Left hindlimb (tissue), 1 donor: Measurements from ENCODE around the gene RRM2.
"Not testable (repeated sequence)": the region's sequence is repeated elsewhere in the genome, so short reads cannot be mapped to it uniquely, and the experiment has no call there.

Experiments used
- DNase-seq: peaks from one replicate; pipeline ENCODE4 v3.0.0-alpha.2; 2018

The RRM2 gene

DNA sequence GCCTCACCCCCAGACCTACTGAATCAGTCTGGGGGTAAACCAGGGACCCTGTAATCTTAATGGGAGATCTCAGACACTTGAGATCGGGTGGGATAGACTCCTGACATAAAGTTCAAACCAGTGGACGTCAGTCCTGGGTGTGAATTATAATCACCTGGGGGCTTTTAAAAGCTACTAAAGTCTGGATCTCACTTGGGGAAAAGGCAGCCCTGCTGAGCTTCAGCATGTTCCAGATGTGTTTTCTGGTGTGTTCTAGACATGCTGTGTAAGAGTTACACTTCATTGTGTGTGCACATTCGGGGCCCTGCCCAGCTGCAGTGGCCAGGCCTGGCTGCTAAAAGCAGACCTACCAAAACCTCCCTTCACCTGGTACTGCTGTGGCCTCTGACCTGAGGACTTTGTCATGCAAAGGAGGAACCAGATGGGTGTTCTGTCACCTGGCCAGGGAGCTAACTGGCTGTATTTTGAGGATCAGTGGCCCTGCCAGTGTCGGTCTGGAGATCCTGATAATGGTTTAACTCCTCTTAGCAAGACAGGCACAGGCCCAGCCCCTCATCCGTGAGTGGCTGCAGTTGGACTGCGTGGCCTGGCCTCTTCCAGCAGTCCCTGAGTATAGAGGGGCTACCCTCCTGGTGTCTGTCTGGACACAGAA is 10.6 kb downstream of the RRM2 start:
- DNase-seq = no peak

DNA sequence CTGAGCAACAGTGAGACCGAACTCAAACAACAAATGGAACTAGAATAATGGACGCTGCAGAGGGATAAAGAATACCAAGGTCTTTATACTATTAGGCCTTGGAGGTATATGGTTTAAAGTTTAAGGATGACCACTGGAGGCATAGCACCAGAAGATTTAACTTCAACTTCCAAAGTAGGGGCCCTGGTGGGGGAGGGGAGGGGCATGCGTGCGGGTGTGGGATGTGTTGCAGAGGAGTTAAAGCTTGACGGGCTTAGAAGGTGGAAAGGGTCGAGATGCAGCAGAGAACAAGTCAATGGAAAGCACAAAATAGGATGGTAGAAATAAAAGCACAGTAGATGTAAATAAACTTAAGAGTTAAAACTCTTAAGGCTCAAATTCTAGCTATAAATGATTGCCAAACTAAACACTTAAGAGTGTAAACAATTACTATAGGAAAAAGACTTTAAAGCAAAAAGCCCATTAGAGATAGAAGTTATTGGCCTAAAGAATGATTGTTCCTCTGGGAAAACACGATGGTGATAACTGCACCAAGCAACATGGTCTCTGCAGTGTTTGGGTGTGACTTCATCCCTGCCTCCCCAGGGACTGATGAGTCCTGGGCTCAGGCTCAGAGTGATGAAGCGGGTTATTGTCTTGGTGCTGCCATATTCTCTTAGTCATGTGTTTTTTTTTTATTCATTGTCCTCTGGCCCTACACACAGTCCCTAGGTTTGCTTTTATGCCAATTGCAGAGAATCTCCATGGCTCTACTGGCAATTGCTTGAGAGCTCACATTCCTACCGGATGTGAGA is 13.0 kb downstream of the RRM2 start:
- no peak for DNase-seq

DNA sequence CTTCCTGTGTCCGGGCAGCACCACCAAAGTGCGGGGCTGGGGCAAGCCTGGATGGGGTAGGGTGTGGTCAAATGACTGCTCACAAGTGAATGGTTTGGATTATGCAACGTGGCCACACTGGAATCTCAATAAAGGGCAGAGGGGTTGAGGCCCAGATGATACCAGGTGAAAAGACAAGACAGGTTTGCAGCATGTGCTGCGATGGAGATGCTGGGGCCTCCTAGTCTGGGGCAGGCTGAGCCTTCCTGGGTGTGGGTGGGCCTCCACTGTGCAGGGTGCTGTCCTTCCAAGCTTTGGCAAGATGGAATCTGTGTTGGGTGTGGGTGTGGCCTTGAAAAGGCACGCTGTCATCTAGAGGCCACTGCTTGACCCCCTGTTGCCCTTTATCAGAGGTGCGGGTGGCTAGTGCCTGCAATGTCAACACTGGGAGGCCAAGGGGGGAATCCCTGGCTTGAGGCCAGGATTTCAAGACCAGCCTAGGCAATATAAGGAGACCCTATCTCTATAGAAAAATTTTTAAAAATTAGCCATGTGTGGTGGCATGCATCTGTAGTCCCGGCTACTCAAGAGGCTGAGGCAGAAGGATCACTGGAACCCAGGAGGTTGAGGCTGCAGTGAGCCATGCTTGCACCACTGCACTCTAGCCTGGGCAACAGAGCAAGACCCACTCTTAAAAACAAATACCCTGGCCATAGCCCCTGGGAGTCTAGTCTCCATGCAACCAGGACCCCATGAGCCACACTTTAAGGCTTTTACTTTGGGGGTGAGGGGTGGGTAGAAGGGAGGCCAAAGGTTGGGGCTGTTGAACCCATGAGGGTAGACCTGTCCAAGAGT is 13.8 kb downstream of the RRM2 start:
- DNase-seq = no peak

DNA sequence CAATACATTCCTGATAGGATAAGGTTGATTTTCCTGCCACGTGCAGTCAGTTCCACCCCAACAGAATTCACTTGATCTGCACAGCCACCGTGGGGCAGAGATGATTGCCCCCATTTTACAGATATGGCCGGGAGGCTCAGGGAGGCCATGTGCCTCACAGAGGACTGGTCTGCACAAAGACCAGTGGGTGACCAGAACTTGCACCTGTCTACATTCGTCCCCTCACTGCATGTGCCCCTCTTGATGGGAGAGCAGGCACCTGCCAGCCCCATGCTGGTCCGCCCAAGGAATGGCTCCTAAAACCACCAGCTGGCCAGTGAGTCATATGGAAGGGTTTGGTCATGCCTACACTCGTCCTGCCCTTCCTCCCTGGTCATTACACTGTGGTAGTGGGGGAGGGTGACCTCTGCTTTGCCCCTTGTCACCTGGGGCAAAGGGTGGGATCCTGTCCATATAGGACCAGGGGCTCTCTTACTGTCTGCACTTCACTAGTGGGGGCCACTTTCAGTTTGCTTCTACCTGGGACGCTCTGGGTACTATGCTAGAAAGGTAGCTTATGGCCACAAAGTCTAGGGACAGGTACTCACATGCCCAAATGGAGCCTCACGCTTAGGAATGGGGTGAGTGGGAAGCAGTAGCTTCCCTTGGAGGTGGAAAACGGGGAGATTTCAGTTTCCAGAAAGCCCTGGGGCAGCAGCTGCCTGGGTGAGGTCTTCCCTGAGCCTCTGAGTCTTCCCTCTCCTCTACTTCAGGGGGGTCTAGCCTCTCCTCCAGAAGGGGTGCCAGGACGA is 14.7 kb downstream of the RRM2 start:
- no peak for DNase-seq

DNA sequence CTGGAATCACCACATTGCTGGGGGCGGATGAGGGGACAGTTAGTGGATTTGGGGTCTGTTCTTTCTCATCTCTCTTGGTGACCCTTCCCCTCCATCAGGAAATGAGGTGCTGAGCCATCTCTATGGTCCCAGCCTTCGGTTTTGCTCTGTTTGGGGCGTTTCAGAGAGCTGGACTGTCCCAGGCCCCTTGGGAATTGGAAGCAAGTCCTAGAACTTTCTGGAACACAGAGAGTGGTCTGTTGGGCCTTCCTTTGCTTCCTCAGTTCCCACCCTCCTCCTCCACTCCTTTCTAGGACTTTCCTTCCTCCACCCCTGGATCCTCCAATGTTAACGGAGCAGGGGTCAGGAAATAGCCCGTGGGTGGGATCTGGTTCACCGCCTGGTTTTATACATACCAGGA is 17.0 kb downstream of the RRM2 start:
- DNase-seq = no peak

DNA sequence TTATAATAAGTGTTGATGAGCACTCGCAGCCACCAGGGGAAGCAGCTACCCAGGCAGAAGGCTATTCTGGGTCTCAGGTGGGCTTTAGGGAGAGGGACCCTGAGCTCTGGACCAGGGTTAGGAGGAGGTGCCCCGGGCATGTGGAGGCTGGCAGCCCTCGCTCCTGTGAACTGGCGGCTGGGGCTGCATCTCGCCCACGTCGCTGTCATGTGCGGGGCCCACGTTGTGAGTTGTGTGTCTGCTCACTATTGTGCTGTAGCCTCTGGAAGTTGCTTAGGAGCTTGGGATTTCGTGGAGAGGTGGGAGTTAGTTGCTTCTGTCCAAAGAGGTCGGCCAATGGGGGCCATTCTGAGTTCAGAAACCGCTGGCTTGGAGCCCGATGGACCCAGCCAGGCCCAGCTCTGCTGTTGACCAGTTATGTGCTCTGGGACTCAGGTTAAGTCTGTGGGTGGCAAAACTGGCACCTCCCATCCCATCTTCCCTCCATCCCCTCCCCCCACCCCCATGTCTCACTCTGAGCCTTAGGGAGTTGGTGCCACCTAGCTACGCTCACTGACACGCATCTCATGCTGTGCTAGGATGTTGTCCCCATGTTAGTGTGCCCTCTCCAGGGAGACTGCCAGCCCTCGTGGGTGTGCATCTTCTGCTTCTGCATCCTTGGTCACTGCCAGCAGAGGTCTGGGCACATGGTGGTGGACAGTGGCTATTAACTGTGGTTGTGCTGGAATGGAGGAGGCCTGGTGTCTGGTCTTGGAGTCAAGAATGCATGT is 18.5 kb downstream of the RRM2 start:
- no peak for DNase-seq

DNA sequence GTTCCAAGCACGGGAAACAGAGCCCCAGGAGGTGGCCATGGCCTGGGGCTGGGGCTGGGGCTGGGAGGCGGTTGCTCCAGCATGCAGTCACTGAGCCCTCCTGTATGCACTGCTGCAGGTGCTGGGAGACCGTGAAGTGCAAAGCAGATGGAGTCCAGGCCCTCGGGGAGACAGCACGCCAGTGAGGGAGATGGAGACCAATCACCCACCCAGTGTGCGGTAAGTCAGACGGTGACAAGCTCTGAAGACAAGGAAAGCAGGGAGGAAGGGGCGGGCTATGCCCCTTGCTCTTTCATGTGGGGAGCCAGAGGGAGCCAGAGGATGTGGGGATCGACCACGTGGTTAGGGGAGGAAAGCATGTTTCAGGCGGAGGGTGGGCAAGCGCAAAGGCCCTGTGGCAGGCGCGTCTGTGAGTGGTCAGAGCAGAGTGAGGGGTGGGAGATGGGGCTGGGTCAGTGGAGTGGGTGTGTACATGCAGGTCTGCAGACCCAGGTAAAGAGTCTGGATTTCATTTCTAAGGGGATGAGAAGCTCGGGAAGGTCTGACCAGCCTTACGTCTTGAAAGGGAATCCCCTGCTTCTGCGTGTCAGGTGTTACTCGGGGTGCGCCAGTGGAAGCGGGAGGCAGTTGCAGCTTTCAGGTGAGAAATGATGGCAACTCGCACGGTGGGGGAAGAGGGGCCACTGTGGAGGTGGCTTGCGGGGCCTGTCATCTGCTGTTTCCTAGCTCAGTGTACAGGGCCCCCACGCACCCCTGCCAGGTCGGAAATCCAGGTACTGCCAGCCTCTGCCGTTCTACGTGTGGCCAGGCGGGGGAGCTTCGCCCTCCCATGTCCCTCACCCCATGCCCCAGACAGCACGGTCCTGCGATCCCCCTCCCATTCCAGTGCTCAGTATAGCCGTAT is 19.4 kb downstream of the RRM2 start:
- DNase-seq = no peak

DNA sequence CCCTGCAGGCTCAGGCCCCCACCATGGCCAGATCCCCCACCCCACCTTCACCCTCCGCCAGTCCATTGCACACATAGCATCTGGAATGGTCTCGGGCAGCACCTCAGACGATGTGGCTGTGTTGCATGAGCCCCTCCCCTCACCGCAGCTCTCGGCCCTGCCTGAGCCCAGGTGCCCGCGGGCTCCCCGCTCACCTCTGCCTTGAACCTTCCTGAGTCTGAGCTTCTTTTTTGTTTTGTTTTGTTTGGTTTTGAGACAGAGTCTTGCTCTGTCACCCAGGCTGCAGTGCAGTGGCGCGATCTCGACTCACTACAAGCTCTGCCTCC is 20.1 kb downstream of the RRM2 start:
- no peak for DNase-seq

DNA sequence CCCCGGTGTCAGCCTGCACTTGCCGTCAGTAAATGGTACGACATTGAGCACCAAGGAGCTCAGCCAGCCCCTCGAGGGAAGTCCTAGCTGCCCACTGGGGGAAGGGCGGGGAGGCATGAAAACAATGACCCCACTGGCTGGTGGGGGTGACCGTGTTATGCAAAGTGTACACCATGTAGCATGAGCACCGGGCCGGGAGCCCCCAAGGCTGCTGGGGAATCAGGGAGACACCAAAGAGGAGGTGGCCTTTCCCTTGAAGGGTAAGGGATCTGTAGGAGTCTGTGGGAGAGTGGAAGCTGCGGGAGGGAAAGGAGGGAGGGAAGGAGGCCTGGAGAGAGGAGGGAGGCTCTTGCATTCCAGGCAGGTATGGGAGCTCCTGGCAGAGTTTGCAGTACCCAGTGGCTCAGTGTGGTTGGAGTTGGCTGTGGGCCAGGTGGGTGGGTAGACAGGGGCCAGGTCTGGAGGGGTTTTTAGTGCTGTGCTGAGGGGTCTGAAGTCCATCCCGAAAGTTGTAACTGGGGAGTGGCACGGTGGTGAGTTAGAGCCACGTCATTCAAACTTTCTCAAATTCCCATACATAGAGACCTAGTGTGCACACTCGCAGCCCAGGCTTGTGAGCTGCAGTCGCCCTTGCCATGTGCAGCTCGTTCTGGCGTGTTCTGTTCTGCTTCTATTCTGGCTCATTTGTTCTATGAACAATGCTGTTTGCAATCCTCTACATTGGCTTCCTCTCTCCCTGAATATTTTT is 22.4 kb downstream of the RRM2 start:
- DNase-seq = no peak

DNA sequence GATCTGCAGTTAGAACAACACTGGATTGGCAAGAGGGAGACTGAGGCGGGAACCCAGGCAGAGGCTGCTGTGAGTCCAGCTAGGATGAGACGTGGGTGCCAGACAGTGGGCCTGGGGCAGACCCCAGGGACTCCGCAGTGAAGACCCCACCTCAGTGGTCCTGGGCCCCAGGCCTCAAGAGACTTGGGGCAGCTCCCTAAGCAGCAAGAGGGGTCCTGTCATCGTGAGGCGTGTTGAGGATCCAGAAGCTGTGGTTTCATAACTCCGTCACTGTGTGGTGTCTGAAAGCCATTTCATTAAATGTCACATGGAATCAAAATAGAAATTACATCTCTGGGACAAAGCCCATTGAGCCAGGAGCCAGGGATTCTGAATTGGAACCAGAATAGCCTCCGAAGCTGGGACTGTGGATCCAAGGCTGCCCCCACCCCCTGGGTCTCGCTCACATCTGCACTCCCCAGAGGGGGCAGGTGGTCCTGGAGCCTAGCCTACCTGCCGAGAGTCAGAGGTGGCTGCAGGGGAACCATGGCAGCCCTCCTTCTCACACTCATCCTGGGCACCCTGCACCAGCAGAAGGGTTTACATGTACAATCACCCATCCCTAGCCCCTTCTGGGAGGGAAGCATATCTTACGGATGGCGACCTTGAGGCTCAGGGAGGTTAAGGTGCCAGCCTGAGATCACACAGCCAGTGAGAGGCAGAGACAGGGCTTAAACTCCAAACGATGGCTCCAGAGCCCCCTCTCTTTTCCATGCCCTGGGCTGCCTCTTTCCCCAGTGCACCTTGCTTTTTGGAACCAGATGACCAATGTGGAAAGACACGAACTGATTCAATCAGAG is 23.2 kb downstream of the RRM2 start:
- no peak for DNase-seq

DNA sequence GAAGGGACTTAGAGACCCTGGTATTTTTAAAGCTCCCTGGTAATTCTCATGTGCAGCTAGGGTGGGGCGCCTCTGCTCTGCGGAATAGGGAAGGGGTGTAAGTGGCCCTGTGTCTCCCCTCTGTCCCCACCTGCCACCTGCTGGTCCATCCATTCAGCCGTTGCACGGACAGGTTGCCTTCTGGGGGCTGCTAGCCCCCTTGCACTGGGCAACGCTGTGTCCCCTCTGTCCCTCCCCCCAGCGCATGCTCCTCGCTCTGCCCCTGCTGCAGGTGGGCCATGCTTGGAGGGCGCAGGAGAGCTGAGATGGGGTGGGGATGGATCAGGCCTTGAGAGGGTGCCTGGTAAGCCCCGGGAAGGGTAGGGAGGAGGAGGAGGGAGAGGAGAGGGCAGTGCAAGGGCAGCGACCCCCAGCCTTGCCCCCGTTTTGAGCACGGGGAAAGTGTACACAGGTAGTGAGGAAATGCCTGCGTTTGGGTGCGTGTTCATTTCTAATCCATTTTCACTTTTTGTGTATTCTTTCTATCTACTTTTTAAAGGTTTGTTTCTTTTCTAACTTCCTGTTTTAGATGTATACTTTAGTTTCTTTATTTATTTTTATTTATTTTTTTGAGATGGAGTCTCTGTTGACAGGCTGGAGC is 23.9 kb downstream of the RRM2 start:
- DNase-seq = no peak

DNA sequence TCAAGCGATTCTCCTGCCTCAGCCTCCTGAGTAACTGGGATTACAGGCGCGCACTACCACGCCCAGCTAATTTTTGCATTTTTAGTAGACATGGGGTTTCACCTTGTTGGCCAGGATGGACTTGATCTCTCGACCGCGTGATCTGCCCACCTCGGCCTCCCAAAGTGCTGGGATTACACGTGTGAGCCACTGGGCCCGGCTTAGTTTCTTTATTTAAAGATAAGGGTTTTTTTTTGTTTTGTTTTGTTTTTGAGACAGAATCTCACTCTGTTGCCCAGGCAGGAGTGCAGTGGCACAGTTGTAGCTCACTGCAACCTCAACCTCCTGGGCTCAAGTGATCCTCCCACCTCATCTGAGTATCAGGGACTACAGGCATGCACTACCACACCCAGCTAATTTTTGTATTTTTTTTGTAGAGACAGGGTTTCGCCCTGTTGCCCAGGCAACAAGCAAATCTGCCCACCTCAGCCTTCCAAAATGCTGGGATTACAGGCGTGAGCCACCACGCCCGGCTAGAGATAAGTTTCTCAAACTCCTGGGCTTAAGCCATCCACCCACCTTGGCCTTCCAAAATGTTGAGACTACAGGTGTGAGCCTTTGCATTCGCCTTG is 24.6 kb downstream of the RRM2 start:
- DNase-seq = not testable (repeated sequence)

DNA sequence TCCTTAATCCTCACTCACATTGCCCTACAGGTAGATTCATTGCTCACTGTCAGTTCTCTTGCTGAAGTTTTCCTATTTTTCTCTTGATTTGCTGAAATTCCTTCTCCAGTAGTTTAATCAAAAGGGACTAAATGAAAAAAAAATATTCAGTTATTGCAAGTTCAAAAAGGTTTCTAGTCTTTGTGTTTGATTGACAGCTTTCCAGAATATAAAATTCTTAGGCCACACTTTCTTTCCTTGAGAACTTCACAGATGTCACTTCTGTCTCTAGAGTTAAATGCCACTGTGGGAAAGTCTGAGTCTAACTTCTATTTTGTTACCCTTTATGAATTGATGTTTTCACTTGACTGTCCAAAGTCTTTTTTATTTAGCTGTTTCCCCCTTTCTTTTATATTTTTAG is 25.7 kb downstream of the RRM2 start:
- DNase-seq = no peak

DNA sequence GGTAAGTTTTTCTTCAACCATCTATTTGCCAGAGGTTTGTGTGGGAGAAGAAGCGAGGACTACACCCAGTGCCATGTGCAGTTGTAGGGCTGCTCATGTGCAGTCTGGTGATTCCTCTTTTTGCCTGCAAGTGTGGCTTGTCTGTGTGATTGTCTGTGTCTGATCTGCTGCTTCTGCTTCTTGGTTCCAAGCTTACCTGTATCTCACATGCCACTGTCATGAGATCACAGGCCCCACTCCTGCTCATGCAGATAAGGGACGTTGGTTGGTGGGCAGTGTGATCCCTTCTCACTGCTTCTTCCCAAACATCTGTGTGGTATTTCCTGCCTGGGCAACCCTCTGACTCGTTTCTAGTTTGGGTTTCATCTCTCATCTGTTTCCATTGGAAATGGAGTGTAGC is 27.1 kb downstream of the RRM2 start:
- no peak for DNase-seq

DNA sequence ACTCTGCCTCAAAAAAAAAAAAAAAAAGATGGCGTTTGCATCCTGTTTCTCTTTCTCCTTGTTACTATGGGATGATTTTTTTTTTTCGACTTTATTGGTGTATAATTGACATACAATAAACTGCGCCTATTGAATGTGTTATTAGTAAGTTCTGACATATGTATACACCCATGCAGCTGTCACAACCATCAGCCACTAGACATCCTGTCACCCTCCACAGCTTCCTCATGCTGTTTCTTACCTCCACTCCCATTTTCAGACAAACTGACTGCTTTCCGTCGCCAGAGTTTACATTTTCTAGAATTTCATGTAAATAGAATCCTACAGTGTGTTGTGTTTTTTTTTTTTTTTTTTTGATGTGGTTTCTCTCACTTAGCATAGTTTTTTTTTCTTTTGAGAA is 27.9 kb downstream of the RRM2 start:
- no peak for DNase-seq

DNA sequence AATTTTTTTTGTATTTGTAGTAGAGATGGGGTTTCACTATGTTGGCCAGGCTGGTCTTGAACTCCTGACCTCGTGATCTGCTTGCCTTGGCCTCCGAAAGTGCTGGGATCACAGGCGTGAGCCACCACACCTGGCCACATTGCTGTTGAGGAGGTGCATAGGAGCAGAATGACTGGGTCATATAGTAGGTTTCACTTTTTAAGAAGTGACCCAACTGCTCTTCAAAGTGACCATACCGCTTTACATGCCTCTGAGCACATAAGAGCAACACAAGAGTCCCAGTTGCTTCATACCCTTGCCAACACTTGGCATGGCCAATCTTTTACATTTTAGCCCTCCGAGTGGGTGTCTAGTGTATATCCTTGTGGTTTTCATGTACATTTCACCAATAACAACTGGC is 28.9 kb downstream of the RRM2 start:
- no peak for DNase-seq

DNA sequence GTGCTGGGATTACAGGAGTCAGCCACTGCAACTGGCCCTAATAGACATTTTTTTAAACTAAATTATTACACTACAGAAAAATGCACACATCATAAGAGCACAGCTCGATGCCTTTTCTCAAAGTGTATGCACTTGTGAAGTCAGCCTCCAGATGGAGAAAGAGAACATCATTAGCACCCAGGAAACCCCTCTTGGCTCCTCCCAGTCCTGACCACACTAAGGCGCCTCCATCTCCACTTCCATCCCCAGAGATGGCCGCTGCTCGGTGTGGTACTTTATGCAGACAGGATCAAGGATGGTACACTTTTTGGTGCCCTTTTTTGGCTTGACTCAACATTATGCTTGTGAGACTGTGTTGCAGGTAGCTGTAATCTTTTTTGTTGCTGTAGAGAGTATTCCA is 34.8 kb downstream of the RRM2 start:
- DNase-seq = no peak

DNA sequence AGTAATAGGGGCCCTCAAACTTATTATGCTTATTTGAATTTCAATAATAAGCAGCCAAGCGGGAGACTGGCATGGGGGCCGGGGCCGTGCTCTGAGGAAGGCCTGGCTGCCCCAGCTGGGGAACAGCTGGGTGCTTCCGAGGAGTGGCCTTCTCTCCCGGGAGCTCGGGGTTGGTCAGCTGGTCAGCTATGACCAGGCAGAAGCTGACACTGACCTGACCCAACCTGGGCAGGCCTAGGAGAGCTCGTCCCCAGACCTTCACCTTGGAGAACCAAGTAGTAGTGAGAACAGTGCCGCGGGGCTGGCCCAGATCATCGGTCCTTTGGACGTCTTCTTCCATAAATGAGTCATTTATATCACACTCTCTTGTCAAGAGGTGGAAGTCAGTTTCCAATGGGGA is 36.1 kb downstream of the RRM2 start:
- DNase-seq = no peak

DNA sequence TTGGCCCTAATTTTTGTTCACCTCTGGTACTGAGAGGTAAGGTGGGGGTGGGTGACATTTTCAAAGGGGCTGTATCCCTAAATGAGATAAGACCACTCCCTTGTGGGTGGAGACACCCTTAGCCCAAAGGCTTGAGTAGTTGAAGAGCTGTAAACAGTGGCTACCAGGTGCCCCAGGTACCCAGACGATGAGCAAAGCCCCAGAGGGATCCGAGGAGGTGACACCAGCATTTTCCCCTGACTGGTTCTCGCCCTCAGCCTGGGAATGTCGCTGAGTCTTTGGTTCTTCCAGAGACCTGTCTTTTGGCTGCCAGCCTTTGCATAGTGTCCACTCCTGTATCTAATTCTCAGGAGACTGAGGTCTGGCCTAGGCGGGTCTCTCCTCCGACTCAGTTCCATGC is 36.5 kb downstream of the RRM2 start:
- no peak for DNase-seq
